GM12878 (cell line): Measurements from ENCODE around the gene ARL10. TPM values are rescaled to one million over a fixed set of nuclear protein-coding genes. Genes with fewer than 3 reads are reported as not detected.

ENCODE experiments used
- BMI1 ChIP-seq: fragments of 450-650 bp; IDR thresholded peaks from 2 replicates; pipeline ENCODE4 v1.6.1; 2016; ENCODE audit warnings: mild to moderate bottlenecking, moderate library complexity, borderline replicate concordance
- CEBPB ChIP-seq, 2 experiments: fragments of 150-350 bp in 1 of 2; IDR thresholded peaks; 2 replicates each; pipeline ENCODE4 v1.6.1; 2012 to 2014; ENCODE audit warnings: low read depth in 2 of 2, low read length in 2 of 2, borderline replicate concordance in 1 of 2, inconsistent platforms in 1 of 2
- CHD2 ChIP-seq: IDR thresholded peaks from 2 replicates; pipeline ENCODE4 v1.6.1; 2011; ENCODE audit warnings: low read depth, low read length, improper control_type of control experiment, borderline replicate concordance
- HCFC1 ChIP-seq: fragments of 150-350 bp; IDR thresholded peaks from 2 replicates; pipeline ENCODE4 v1.6.1; 2014; ENCODE audit warnings: low read length
- MYC ChIP-seq: IDR thresholded peaks from 2 replicates; pipeline ENCODE4 v1.6.1; 2011; ENCODE audit warnings: mild to moderate bottlenecking, low read length, moderate library complexity, inconsistent platforms; ENCODE audit not compliant: insufficient read depth, insufficient replicate concordance, insufficient read length, severe bottlenecking
- RB1 ChIP-seq: fragments of 450-650 bp; formaldehyde crosslinking; IDR thresholded peaks from 2 replicates; pipeline ENCODE4 v1.6.1; 2017; ENCODE audit warnings: mild to moderate bottlenecking, borderline replicate concordance
- RFX5 ChIP-seq: IDR thresholded peaks from 2 replicates; pipeline ENCODE4 v1.6.1; 2011; ENCODE audit warnings: low read depth, low read length, improper control_type of control experiment
- RUNX3 ChIP-seq: IDR thresholded peaks from 2 replicates; pipeline ENCODE4 v1.6.1; 2012; ENCODE audit warnings: low read length, inconsistent platforms
- SIN3A ChIP-seq: IDR thresholded peaks from 2 replicates; pipeline ENCODE4 v1.6.1; 2012; ENCODE audit warnings: low read depth, low read length, improper control_type of control experiment
- TBL1XR1 ChIP-seq: IDR thresholded peaks from 2 replicates; pipeline ENCODE4 v1.6.1; 2012; ENCODE audit warnings: low read depth, low read length, improper control_type of control experiment
- TCF12 ChIP-seq: IDR thresholded peaks from 2 replicates; pipeline ENCODE4 v1.6.1; 2011; ENCODE audit warnings: low read depth, mild to moderate bottlenecking, low read length
- USF2 ChIP-seq: IDR thresholded peaks from 2 replicates; pipeline ENCODE4 v1.6.1; 2011; ENCODE audit warnings: low read depth, low read length, improper control_type of control experiment, borderline replicate concordance
- YBX1 ChIP-seq: fragments of 450-650 bp; IDR thresholded peaks from 2 replicates; pipeline ENCODE4 v1.6.1; 2016; ENCODE audit warnings: antibody characterized with exemption
- polyA plus RNA-seq, 11 experiments: library from polyadenylated mRNA; depleted of rRNA in 4 of 11; unstranded in 6 of 11; stranded (reverse) in 5 of 11; fragments of >200 nt; fragmentation: Nextera tagmentation in 4 of 11; fragmentation: Illumina TruSeq in 1 of 11; extraction: Ambion mirVana in 4 of 11; extraction: Trizol in 1 of 11; gene quantifications; 1 replicate in 1 of 11; 2 replicates in 10 of 11; pipeline versions ENCODE4 v1.2.1 to v1.2.3, GENCODE V29; 2011 to 2016; ENCODE audit warnings: inconsistent platforms in 2 of 11, missing spikeins in 2 of 11, low read depth in 1 of 11
- total RNA-seq, 4 experiments: library from RNA; depleted of rRNA in 3 of 4; stranded (reverse); fragments of >200 nt in 3 of 4; fragmentation: Illumina TruSeq in 1 of 4; extraction: Trizol in 1 of 4; gene quantifications; 2 replicates each; pipeline versions ENCODE4 v1.2.1 to v1.2.3, GENCODE V29; 2013 to 2021
- TF ChIP-seq, protein P1 (sequence below): fragments of 450-650 bp; IDR thresholded peaks from 2 replicates; pipeline ENCODE4 v1.6.1; 2017; ENCODE audit warnings: mild to moderate bottlenecking, moderate library complexity
- TF ChIP-seq, protein P2 (sequence below), 3 experiments: IDR thresholded peaks in 2 of 3; conservative IDR thresholded peaks in 1 of 3; 2 replicates each; pipeline ENCODE4 v1.5.1; 2011; ENCODE audit warnings: low read depth in 3 of 3, low read length in 3 of 3, mild to moderate bottlenecking in 3 of 3, control low read depth in 2 of 3, moderate library complexity in 2 of 3, inconsistent platforms in 1 of 3, mixed read lengths in 1 of 3; ENCODE audit not compliant: control insufficient read depth in 2 of 3, insufficient read depth in 1 of 3; ENCODE audit errors: extremely low read depth in 1 of 3
- TF ChIP-seq, protein P3 (sequence below): fragments of 450-650 bp; IDR thresholded peaks from 2 replicates; pipeline ENCODE4 v1.6.1; 2016; ENCODE audit warnings: mild to moderate bottlenecking
- TF ChIP-seq, protein P4 (sequence below): fragments of 450-650 bp; IDR thresholded peaks from 2 replicates; pipeline ENCODE4 v1.6.1; 2017; ENCODE audit warnings: antibody characterized with exemption, mild to moderate bottlenecking, moderate library complexity

ARL10 gene
- total and polyA plus RNA-seq, 10 of the 15 experiments (the other 5 are each of a cell fraction or from before 2014, with no cell fraction given), result 0.44 to 6.4 (median 2.4) TPM

GRCh38 chr5:176361437-176362232, 3.7 kb upstream of the ARL10 start, which contains the start of gene KIAA1191 (continued):
- TF ChIP-seq, protein P1, sequence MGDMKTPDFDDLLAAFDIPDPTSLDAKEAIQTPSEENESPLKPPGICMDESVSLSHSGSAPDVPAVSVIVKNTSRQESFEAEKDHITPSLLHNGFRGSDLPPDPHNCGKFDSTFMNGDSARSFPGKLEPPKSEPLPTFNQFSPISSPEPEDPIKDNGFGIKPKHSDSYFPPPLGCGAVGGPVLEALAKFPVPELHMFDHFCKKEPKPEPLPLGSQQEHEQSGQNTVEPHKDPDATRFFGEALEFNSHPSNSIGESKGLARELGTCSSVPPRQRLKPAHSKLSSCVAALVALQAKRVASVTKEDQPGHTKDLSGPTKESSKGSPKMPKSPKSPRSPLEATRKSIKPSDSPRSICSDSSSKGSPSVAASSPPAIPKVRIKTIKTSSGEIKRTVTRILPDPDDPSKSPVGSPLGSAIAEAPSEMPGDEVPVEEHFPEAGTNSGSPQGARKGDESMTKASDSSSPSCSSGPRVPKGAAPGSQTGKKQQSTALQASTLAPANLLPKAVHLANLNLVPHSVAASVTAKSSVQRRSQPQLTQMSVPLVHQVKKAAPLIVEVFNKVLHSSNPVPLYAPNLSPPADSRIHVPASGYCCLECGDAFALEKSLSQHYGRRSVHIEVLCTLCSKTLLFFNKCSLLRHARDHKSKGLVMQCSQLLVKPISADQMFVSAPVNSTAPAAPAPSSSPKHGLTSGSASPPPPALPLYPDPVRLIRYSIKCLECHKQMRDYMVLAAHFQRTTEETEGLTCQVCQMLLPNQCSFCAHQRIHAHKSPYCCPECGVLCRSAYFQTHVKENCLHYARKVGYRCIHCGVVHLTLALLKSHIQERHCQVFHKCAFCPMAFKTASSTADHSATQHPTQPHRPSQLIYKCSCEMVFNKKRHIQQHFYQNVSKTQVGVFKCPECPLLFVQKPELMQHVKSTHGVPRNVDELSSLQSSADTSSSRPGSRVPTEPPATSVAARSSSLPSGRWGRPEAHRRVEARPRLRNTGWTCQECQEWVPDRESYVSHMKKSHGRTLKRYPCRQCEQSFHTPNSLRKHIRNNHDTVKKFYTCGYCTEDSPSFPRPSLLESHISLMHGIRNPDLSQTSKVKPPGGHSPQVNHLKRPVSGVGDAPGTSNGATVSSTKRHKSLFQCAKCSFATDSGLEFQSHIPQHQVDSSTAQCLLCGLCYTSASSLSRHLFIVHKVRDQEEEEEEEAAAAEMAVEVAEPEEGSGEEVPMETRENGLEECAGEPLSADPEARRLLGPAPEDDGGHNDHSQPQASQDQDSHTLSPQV, result no peak
- peak; percentile 57; the same call in 1 of the 2 replicates for TF ChIP-seq TCF12
- TF ChIP-seq RFX5, result no peak
- TF ChIP-seq, protein P2, sequence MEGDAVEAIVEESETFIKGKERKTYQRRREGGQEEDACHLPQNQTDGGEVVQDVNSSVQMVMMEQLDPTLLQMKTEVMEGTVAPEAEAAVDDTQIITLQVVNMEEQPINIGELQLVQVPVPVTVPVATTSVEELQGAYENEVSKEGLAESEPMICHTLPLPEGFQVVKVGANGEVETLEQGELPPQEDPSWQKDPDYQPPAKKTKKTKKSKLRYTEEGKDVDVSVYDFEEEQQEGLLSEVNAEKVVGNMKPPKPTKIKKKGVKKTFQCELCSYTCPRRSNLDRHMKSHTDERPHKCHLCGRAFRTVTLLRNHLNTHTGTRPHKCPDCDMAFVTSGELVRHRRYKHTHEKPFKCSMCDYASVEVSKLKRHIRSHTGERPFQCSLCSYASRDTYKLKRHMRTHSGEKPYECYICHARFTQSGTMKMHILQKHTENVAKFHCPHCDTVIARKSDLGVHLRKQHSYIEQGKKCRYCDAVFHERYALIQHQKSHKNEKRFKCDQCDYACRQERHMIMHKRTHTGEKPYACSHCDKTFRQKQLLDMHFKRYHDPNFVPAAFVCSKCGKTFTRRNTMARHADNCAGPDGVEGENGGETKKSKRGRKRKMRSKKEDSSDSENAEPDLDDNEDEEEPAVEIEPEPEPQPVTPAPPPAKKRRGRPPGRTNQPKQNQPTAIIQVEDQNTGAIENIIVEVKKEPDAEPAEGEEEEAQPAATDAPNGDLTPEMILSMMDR (IDR thresholded peaks at IDR 0.05 in 2 of 3, conservative IDR thresholded peaks at IDR 0.05 in 1 of 3; ENCODE audit: control insufficient read depth in 2 of 3, extremely low read depth in 1 of 3, insufficient read depth in 1 of 3, low read depth in 3 of 3, low read length in 3 of 3), result peak; percentile 10 to 51 (median 31); a peak in 3 of 6 replicates
- TF ChIP-seq YBX1, result no peak
- peak; percentile 73; the same call in 1 of the 2 replicates for TF ChIP-seq RB1
- no peak for TF ChIP-seq MYC
- no peak for TF ChIP-seq BMI1
- no peak for TF ChIP-seq SIN3A
- TF ChIP-seq, protein P3, sequence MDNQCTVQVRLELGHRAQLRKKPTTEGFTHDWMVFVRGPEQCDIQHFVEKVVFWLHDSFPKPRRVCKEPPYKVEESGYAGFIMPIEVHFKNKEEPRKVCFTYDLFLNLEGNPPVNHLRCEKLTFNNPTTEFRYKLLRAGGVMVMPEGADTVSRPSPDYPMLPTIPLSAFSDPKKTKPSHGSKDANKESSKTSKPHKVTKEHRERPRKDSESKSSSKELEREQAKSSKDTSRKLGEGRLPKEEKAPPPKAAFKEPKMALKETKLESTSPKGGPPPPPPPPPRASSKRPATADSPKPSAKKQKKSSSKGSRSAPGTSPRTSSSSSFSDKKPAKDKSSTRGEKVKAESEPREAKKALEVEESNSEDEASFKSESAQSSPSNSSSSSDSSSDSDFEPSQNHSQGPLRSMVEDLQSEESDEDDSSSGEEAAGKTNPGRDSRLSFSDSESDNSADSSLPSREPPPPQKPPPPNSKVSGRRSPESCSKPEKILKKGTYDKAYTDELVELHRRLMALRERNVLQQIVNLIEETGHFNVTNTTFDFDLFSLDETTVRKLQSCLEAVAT, result peak; percentile 98
- no peak for TF ChIP-seq TBL1XR1
- TF ChIP-seq CEBPB (IDR thresholded peaks at IDR 0.05; ENCODE audit: borderline replicate concordance in 1 of 2, low read depth in 2 of 2, low read length in 2 of 2), result no peak
- no peak for TF ChIP-seq USF2
- TF ChIP-seq, protein P4, sequence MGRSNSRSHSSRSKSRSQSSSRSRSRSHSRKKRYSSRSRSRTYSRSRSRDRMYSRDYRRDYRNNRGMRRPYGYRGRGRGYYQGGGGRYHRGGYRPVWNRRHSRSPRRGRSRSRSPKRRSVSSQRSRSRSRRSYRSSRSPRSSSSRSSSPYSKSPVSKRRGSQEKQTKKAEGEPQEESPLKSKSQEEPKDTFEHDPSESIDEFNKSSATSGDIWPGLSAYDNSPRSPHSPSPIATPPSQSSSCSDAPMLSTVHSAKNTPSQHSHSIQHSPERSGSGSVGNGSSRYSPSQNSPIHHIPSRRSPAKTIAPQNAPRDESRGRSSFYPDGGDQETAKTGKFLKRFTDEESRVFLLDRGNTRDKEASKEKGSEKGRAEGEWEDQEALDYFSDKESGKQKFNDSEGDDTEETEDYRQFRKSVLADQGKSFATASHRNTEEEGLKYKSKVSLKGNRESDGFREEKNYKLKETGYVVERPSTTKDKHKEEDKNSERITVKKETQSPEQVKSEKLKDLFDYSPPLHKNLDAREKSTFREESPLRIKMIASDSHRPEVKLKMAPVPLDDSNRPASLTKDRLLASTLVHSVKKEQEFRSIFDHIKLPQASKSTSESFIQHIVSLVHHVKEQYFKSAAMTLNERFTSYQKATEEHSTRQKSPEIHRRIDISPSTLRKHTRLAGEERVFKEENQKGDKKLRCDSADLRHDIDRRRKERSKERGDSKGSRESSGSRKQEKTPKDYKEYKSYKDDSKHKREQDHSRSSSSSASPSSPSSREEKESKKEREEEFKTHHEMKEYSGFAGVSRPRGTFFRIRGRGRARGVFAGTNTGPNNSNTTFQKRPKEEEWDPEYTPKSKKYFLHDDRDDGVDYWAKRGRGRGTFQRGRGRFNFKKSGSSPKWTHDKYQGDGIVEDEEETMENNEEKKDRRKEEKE, result no peak
- TF ChIP-seq CHD2, result peak; percentile 99
- TF ChIP-seq HCFC1, result peak; percentile 91
- peak; percentile 73 for TF ChIP-seq RUNX3
